HEK293T (cell line): Measurements from ENCODE around the gene ADAMTS3.

Experiments
- CTCF ChIA-PET: fragments of 350-600 bp; formaldehyde crosslinking; extraction: SDS; loops from one replicate; lab custom pipeline; 2021; ENCODE audit warnings: antibody characterized with exemption, inconsistent platforms; lab: Yijun Ruan, JAX
- POLR2A ChIA-PET: fragments of 350-600 bp; formaldehyde crosslinking; extraction: SDS; loops from one replicate; lab custom pipeline; 2020; ENCODE audit warnings: antibody characterized with exemption, inconsistent platforms; lab: Yijun Ruan, JAX
- DNase-seq: peaks from one replicate; pipeline ENCODE4 v3.0.0; 2012; ENCODE audit warnings: mixed read lengths; ENCODE audit errors: extremely low spot score
- ARNT ChIP-seq: fragments of 450-650 bp; IDR thresholded peaks from 2 replicates; pipeline ENCODE4 v1.6.1; 2017; ENCODE audit warnings: mild to moderate bottlenecking
- BHLHE40 ChIP-seq: fragments of 450-650 bp; IDR thresholded peaks from 2 replicates; pipeline ENCODE4 v1.6.1; 2016; ENCODE audit warnings: mild to moderate bottlenecking, moderate library complexity, borderline replicate concordance
- CTBP1 ChIP-seq: fragments of 450-650 bp; IDR thresholded peaks from 2 replicates; pipeline ENCODE4 v1.6.1; 2016; ENCODE audit warnings: borderline replicate concordance
- ELF4 ChIP-seq: fragments of 450-650 bp; IDR thresholded peaks from 2 replicates; pipeline ENCODE4 v1.6.1; 2017; ENCODE audit warnings: antibody characterized with exemption
- FOXA1 ChIP-seq: fragments of 450-650 bp; IDR thresholded peaks from 2 replicates; pipeline ENCODE4 v1.6.1; 2016; ENCODE audit warnings: mild to moderate bottlenecking
- FOXK2 ChIP-seq: fragments of 450-650 bp; IDR thresholded peaks from 2 replicates; pipeline ENCODE4 v1.6.1; 2016; ENCODE audit warnings: mild to moderate bottlenecking
- FOXM1 ChIP-seq: fragments of 450-650 bp; IDR thresholded peaks from 2 replicates; pipeline ENCODE4 v1.6.1; 2017; ENCODE audit warnings: mild to moderate bottlenecking, borderline replicate concordance
- HDGF ChIP-seq: fragments of 450-650 bp; IDR thresholded peaks from 2 replicates; pipeline ENCODE4 v1.6.1; 2017; ENCODE audit warnings: antibody characterized with exemption, borderline replicate concordance
- L3MBTL2 ChIP-seq: fragments of 450-650 bp; conservative IDR thresholded peaks from 2 replicates; pipeline ENCODE4 v1.6.1; 2016; ENCODE audit warnings: mild to moderate bottlenecking
- LEF1 ChIP-seq: fragments of 450-650 bp; IDR thresholded peaks from 2 replicates; pipeline ENCODE4 v1.6.1; 2017; ENCODE audit warnings: mild to moderate bottlenecking, borderline replicate concordance
- NFRKB ChIP-seq: fragments of 450-650 bp; IDR thresholded peaks from 2 replicates; pipeline ENCODE4 v1.6.1; 2016; ENCODE audit warnings: mild to moderate bottlenecking, moderate library complexity
- PKNOX1 ChIP-seq: fragments of 450-650 bp; IDR thresholded peaks from 2 replicates; pipeline ENCODE4 v1.6.1; 2016
- SP1 ChIP-seq: fragments of 450-650 bp; IDR thresholded peaks from 2 replicates; pipeline ENCODE4 v1.6.1; 2017
- SUZ12 ChIP-seq: fragments of 450-650 bp; IDR thresholded peaks from 2 replicates; pipeline ENCODE4 v1.6.1; 2016; ENCODE audit warnings: mild to moderate bottlenecking
- TARDBP ChIP-seq: fragments of 450-650 bp; IDR thresholded peaks from 2 replicates; pipeline ENCODE4 v1.6.1; 2016
- ZNF384 ChIP-seq: fragments of 450-650 bp; IDR thresholded peaks from 2 replicates; pipeline ENCODE4 v1.6.1; 2016

ADAMTS3 gene

GRCh38 chr4:72326692-72327632 lies 242.1 kb downstream of the ADAMTS3 start:
- DNase-seq, result peak; percentile 36
- CTCF ChIA-PET, result interaction anchor here (0.7 to 2.6 kb wide), 4 partner anchors 8 to 1790 kb away, joined by 3 to 7 read pairs (median 4); no protein-coding TSS in a partner anchor
- TF ChIP-seq LEF1, result no peak
- no peak for TF ChIP-seq L3MBTL2
- POLR2A ChIA-PET, result interaction anchor here (0.8 kb wide), 1 partner anchor 242 kb away, joined by 3 read pairs; the partner anchor contains the start of gene ADAMTS3

- TF ChIP-seq FOXM1 (no peak), CTBP1 (0 out of 2 replicates have a peak, but pooled peaks have one; percentile 12), PKNOX1 (peak; percentile 51), FOXA1 (no peak)
- CTCF ChIA-PET, result interaction anchor here (1.5 to 2.6 kb wide), 2 partner anchors 9 to 145 kb away, joined by 3 to 7 read pairs; no protein-coding TSS in a partner anchor
Measured at GRCh38 chr4:72325215-72325614, 243.8 kb downstream of the ADAMTS3 start.

GRCh38 chr4:72323227-72323626 lies 245.8 kb downstream of the ADAMTS3 start:
- ChIA-PET POLR2A (no interaction called here), CTCF (no interaction called here)
- DNase-seq, result no peak
- TF ChIP-seq SUZ12 (no peak), L3MBTL2 (no peak), NFRKB (no peak), LEF1 (no peak), CTBP1 (no peak), HDGF (no peak), FOXK2 (no peak), FOXA1 (no peak), ARNT (no peak), TARDBP (no peak), ELF4 (no peak), PKNOX1 (no peak), ZNF384 (no peak), FOXM1 (no peak), BHLHE40 (no peak), SP1 (no peak)

More at GRCh38 chr4:72325215-72325614, 243.8 kb downstream of the ADAMTS3 start:
- POLR2A ChIA-PET, result no interaction called here
- no peak for DNase-seq

- DNase-seq, result no peak
- ChIA-PET CTCF (no interaction called here), POLR2A (no interaction called here)
- TF ChIP-seq LEF1 (no peak), PKNOX1 (peak; percentile 29), ZNF384 (no peak), FOXM1 (no peak), NFRKB (no peak), SUZ12 (no peak), HDGF (no peak), ELF4 (no peak)
Measured at GRCh38 chr4:72320223-72320948, 248.6 kb downstream of the ADAMTS3 start.

GRCh38 chr4:72319601-72320021 lies 249.4 kb downstream of the ADAMTS3 start:
- no peak for DNase-seq
- TF ChIP-seq BHLHE40 (no peak), LEF1 (no peak), NFRKB (no peak), CTBP1 (no peak), TARDBP (no peak), ARNT (no peak), HDGF (no peak), PKNOX1 (no peak), FOXA1 (no peak), L3MBTL2 (no peak), SUZ12 (no peak), ELF4 (no peak), ZNF384 (no peak), FOXM1 (no peak), FOXK2 (no peak), SP1 (no peak)
- CTCF ChIA-PET, result no interaction called here
- POLR2A ChIA-PET, result no interaction called here
